Adrenal gland (tissue), 5 donors: Measurements from ENCODE around the gene FADD.

ENCODE experiments used
- CTCF ChIP-seq, 6 experiments: fragments of 450-650 bp in 4 of 6; fragments of 200-600 bp in 2 of 6; sonication (generic) in 1 of 6; IDR thresholded peaks; 1 replicate in 5 of 6; 2 replicates in 1 of 6; pipeline versions ENCODE4 v1.5.1 to v1.8.0; 2016 to 2021; ENCODE audit warnings: antibody characterized with exemption in 6 of 6, mild to moderate bottlenecking in 2 of 6, moderate library complexity in 1 of 6
- POLR2A ChIP-seq, 2 donors: fragments of 450-650 bp; IDR thresholded peaks; one replicate each; pipeline ENCODE4 v1.6.1; 2017; ENCODE audit warnings: antibody characterized with exemption in 2 of 2, mild to moderate bottlenecking in 2 of 2, moderate library complexity in 1 of 2
- donor health status: DM: no; HTN: no; CAD: no.

GRCh38 chr11:70189622-70190021, 13.5 kb upstream of the FADD start:
- TF ChIP-seq CTCF (IDR thresholded peaks at IDR 0.05) = no peak
- TF ChIP-seq POLR2A (IDR thresholded peaks at IDR 0.05) = no peak
